Measurements from ENCODE around the gene CENPQ. TPM values are rescaled to one million over a fixed set of nuclear protein-coding genes. Genes with fewer than 3 reads are reported as not detected.

CENPQ gene
- total RNA-seq, 1 donor from 2014 or later, result 48.8 TPM

- no peaks in the 10 kb centered on the region for H3K27me3 Mint-ChIP-seq (ENCODE audit: insufficient read depth, low read depth)
- no peaks in the 10 kb centered on the region for H3K4me1 Mint-ChIP-seq
- Histone ChIP-seq H3K4me1 (no peaks in the 10 kb centered on the region), H3K27me3 (no peaks in the 10 kb centered on the region), H2AFZ (replicated peaks) (no peak overlapping the region), H3K27ac (no peak overlapping the region), H3K4me2 (no peak overlapping the region), H3K36me3 (no peaks in the 10 kb centered on the region), H4K20me1 (ENCODE audit: low read depth) (no peaks in the 10 kb centered on the region), H3K9ac (no peak overlapping the region), H3K79me2 (ENCODE audit: low read depth) (no peaks in the 10 kb centered on the region), H3F3A (ENCODE audit: low read depth) (no peaks in the 10 kb centered on the region), H3K4me3 (no peak overlapping the region), H3K9me3 (ENCODE audit: low read depth) (no peaks in the 10 kb centered on the region)
- no peak for TF ChIP-seq EZH2 (IDR thresholded peaks at IDR 0.05)
- no peaks in the 10 kb centered on the region for H3K36me3 Mint-ChIP-seq
- DNase-seq (ENCODE audit: low spot score), result no peak
- H3K9me3 Mint-ChIP-seq, result no peaks in the 10 kb centered on the region
- H3K27ac Mint-ChIP-seq, result no peak overlapping the region
- H3K4me3 Mint-ChIP-seq, result no peak overlapping the region
Observed at GRCh38 chr6:49513153-49513989, 50.2 kb downstream of the CENPQ start.

DNA sequence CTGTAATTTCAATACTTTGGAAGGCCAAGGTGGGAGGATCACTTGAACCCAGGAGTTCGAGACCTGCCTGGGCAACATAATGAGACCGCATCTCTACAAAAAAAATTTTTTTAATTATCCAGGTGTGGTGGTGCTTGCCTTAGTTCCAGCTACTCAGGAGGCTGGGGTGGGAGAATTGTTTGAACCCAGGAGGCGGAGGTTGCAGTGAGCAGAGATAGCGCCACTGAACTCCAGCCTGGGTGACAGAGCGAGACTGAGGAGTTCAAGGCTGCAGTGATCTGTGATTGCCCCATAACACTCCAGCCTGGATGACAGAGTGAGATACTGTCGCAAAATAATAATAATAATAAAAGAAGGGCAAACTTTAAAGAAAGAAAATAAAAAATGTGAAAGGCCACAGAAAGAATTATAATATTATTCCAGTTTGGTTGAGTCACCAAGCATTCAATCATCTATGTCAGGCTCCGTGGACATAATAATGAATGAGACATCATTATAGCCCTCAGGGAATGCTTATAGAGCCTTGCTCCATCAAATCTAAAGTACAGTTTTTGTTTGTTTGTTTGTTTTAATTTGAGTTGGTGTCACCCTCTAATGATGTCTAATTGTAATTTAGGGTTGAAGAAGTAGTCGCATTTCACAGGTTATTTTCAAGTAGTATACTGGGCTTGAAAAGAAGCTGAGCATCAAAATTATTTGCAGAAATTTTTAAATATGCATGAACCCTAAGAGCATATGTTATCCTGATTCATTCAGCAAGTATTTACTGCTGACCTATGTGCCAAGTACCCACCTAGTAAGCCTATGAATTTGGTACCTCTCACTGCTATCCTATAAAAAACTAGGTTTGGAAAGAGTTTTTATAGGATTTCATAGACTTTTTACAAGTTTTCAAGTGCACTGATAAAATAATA lies 51.7 kb downstream of the CENPQ start:
- DNase-seq (ENCODE audit: low spot score), result no peak
- Histone ChIP-seq H4K20me1 (ENCODE audit: low read depth) (no peaks in the 10 kb centered on the region), H3K9ac (no peak overlapping the region), H3K79me2 (ENCODE audit: low read depth) (no peaks in the 10 kb centered on the region), H3K27ac (no peak overlapping the region), H3K27me3 (no peaks in the 10 kb centered on the region), H3K4me3 (no peak overlapping the region), H3F3A (ENCODE audit: low read depth) (no peaks in the 10 kb centered on the region), H3K4me2 (no peak overlapping the region), H3K36me3 (no peaks in the 10 kb centered on the region), H3K4me1 (no peaks in the 10 kb centered on the region), H3K9me3 (ENCODE audit: low read depth) (no peaks in the 10 kb centered on the region), H2AFZ (replicated peaks) (no peak overlapping the region)
- TF ChIP-seq EZH2 (IDR thresholded peaks at IDR 0.05), result no peak
- TF ChIP-seq, protein P1, sequence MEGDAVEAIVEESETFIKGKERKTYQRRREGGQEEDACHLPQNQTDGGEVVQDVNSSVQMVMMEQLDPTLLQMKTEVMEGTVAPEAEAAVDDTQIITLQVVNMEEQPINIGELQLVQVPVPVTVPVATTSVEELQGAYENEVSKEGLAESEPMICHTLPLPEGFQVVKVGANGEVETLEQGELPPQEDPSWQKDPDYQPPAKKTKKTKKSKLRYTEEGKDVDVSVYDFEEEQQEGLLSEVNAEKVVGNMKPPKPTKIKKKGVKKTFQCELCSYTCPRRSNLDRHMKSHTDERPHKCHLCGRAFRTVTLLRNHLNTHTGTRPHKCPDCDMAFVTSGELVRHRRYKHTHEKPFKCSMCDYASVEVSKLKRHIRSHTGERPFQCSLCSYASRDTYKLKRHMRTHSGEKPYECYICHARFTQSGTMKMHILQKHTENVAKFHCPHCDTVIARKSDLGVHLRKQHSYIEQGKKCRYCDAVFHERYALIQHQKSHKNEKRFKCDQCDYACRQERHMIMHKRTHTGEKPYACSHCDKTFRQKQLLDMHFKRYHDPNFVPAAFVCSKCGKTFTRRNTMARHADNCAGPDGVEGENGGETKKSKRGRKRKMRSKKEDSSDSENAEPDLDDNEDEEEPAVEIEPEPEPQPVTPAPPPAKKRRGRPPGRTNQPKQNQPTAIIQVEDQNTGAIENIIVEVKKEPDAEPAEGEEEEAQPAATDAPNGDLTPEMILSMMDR (IDR thresholded peaks at IDR 0.05), result no peak
- Mint-ChIP-seq H3K4me1 (no peaks in the 10 kb centered on the region), H3K9me3 (no peaks in the 10 kb centered on the region), H3K4me3 (no peak overlapping the region), H3K27me3 (ENCODE audit: insufficient read depth, low read depth) (no peaks in the 10 kb centered on the region), H3K36me3 (no peaks in the 10 kb centered on the region), H3K27ac (no peak overlapping the region)

DNA sequence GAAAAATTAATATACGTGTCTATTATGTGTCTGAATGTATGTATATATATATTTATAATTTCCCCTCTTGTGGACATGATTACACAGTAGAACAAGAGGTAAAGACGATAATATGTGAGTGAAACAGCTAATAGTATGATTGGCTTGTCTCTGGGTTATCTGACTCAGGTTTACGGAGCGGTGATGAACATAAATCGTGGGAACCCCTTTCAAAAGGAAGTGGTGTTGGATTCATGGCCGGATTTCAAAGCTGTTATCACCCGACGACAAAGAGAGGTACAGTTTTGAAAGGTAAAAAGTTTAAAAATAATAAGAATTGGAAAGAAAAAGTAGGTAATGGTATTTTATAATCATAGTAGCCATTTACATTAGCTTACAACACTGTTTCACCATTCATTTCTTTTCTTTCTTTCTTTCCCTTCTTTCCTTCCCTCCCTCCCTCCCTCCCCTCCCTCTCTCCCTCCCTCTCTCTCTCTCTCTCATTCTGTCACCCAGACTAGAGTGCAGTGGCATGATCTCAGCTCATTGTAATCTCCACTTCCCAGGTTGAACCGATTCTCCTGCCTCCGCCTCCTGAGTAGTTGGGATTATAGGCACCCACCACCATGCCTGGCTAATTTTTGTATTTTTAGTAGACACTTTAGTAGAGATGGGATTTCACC lies 52.4 kb downstream of the CENPQ start:
- H3K27me3 Mint-ChIP-seq (ENCODE audit: insufficient read depth, low read depth), result no peaks in the 10 kb centered on the region
- no peak overlapping the region for H3K4me2 ChIP-seq
- H3K27ac Mint-ChIP-seq, result no peak overlapping the region
- H3K4me1 ChIP-seq, result no peaks in the 10 kb centered on the region
- H4K20me1 ChIP-seq (ENCODE audit: low read depth), result no peaks in the 10 kb centered on the region
- H3K4me3 ChIP-seq, result no peak overlapping the region
- DNase-seq (ENCODE audit: low spot score), result no peak
- H3K27me3 ChIP-seq, result no peaks in the 10 kb centered on the region
- H3K9me3 Mint-ChIP-seq, result no peaks in the 10 kb centered on the region
- H3K4me3 Mint-ChIP-seq, result no peak overlapping the region
- H3K36me3 Mint-ChIP-seq, result no peaks in the 10 kb centered on the region
- H3K4me1 Mint-ChIP-seq, result no peaks in the 10 kb centered on the region
- no peaks in the 10 kb centered on the region for H3F3A ChIP-seq (ENCODE audit: low read depth)
- no peaks in the 10 kb centered on the region for H3K9me3 ChIP-seq (ENCODE audit: low read depth)
- TF ChIP-seq EZH2phosphoT487 (IDR thresholded peaks at IDR 0.05) (no peak), EZH2 (IDR thresholded peaks at IDR 0.05) (no peak)
- TF ChIP-seq, protein P1 (IDR thresholded peaks at IDR 0.05), result no peak
- no peak overlapping the region for H3K27ac ChIP-seq
- H3K79me2 ChIP-seq (ENCODE audit: low read depth), result no peaks in the 10 kb centered on the region
- no peak overlapping the region for H3K9ac ChIP-seq
- no peaks in the 10 kb centered on the region for H3K36me3 ChIP-seq
- no peak overlapping the region for H2AFZ ChIP-seq (replicated peaks)
